A673 (cell line): ENCODE data around the gene FSTL4. TPM values are rescaled to one million over a fixed set of nuclear protein-coding genes. Genes with fewer than 3 reads are reported as not detected.
"Not testable (repeated sequence)": the region's sequence is repeated elsewhere in the genome, so short reads cannot be mapped to it uniquely, and the experiment has no call there.

Source experiments
- BruUV-seq: library from RNA; stranded (reverse); fragments of 400-500 nt; replicated peaks from 2 replicates; lab custom pipeline; 2021; lab: Mats Ljungman, UMichigan
- CTCF ChIA-PET: fragments of 300-600 bp; sonication (Branson Sonifier 250); formaldehyde crosslinking; loops from one replicate; lab custom pipeline; 2022; ENCODE audit warnings: antibody characterized with exemption; lab: Charles Lee
- POLR2A ChIA-PET: fragments of 300-600 bp; sonication (Branson Sonifier 250); formaldehyde crosslinking; loops from one replicate; lab custom pipeline; 2022; ENCODE audit warnings: antibody characterized with exemption; ENCODE audit not compliant: low non-redundant PET; lab: Charles Lee
- DNase-seq: peaks from one replicate; pipeline ENCODE4 v3.0.0-alpha.2; 2015; ENCODE audit warnings: low spot score
- H3K27ac ChIP-seq: fragments of 200-600 bp; sonication (generic); 2 replicates; pipeline ENCODE4 v1.5.1; 2016; ENCODE audit warnings: mixed run types, low read depth, mild to moderate bottlenecking, mixed read lengths, antibody characterized with exemption, low read length; ENCODE audit not compliant: poor library complexity, severe bottlenecking
- H3K27me3 ChIP-seq: fragments of 200-600 bp; sonication (generic); replicated peaks from 2 replicates; pipeline ENCODE4 v1.6.1; 2017; ENCODE audit warnings: mixed run types, low read depth, mild to moderate bottlenecking, mixed read lengths, antibody characterized with exemption, low read length; ENCODE audit not compliant: insufficient read depth, poor library complexity
- H3K36me3 ChIP-seq: fragments of 200-600 bp; sonication (generic); 2 replicates; pipeline ENCODE4 v1.6.1; 2016; ENCODE audit warnings: mixed run types, mild to moderate bottlenecking, mixed read lengths, antibody characterized with exemption, low read length; ENCODE audit not compliant: insufficient read depth, poor library complexity, severe bottlenecking
- H3K4me1 ChIP-seq: fragments of 200-600 bp; sonication (generic); 2 replicates; pipeline ENCODE4 v1.6.1; 2017; ENCODE audit warnings: mixed run types, mild to moderate bottlenecking, mixed read lengths, antibody characterized with exemption, low read length; ENCODE audit not compliant: insufficient read depth, poor library complexity, severe bottlenecking
- H3K4me3 ChIP-seq: fragments of 200-600 bp; sonication (generic); 2 replicates; pipeline ENCODE4 v1.5.1; 2016; ENCODE audit warnings: low read depth, mixed run types, mild to moderate bottlenecking, mixed read lengths, low read length; ENCODE audit not compliant: poor library complexity, severe bottlenecking
- H3K9me3 ChIP-seq: fragments of 200-600 bp; sonication (generic); 2 replicates; pipeline ENCODE4 v1.6.1; 2016; ENCODE audit warnings: mixed run types, low read depth, mild to moderate bottlenecking, mixed read lengths, antibody characterized with exemption, low read length; ENCODE audit not compliant: poor library complexity, severe bottlenecking
- CTCF ChIP-seq: fragments of 300-800, 200-600 bp; sonication (generic); conservative IDR thresholded peaks from 2 replicates; pipeline ENCODE4 v1.5.1; 2017; ENCODE audit warnings: low read depth, mild to moderate bottlenecking, antibody characterized with exemption, low read length, moderate library complexity, mixed read lengths
- EZH2 ChIP-seq: fragments of 200-600 bp; sonication (generic); IDR thresholded peaks from 2 replicates; pipeline ENCODE4 v1.6.1; 2017; ENCODE audit warnings: borderline replicate concordance, low read depth, mild to moderate bottlenecking, mixed read lengths, antibody characterized with exemption, low read length; ENCODE audit not compliant: poor library complexity, severe bottlenecking
- intact Hi-C: fragments of 100-400 bp; cut with micrococcal nuclease; formaldehyde crosslinking; loops from one replicate; pipeline ENCODE4 v1.10.0; 2022; ENCODE audit not compliant: unreplicated experiment
- total RNA-seq: library from RNA; stranded (reverse); gene quantifications from 2 replicates; pipeline ENCODE4 v1.2.3, GENCODE V29; 2021

The FSTL4 gene
- total RNA-seq, 1 experiment from 2014 or later, result 0.86 TPM

- BruUV-seq, result no TSS peak
- TF ChIP-seq CTCF (no peak), EZH2 (no peak)
- Histone ChIP-seq H3K9me3 (no peaks in the 10 kb centered on the region), H3K4me1 (no peaks in the 10 kb centered on the region), H3K27ac (no peak overlapping the region), H3K27me3 (no peaks in the 10 kb centered on the region), H3K4me3 (no peak overlapping the region), H3K36me3 (no peaks in the 10 kb centered on the region)
- no peak for DNase-seq
- intact Hi-C loops, result no loop called here
- ChIA-PET POLR2A (interaction anchor here (0.7 kb wide), 1 partner anchor 461 kb away, joined by 15 read pairs; no protein-coding TSS in a partner anchor), CTCF (no interaction called here)
Observed at GRCh38 chr5:133220851-133221674, 391.3 kb downstream of the FSTL4 start.

GRCh38 chr5:133219296-133219695 lies 393.0 kb downstream of the FSTL4 start:
- H3K27me3 ChIP-seq, result no peaks in the 10 kb centered on the region
- intact Hi-C loops, result no loop called here
- POLR2A ChIA-PET, result interaction anchor here (0.6 kb wide), 1 partner anchor 805 kb away, joined by 7 read pairs; no protein-coding TSS in a partner anchor
- H3K9me3 ChIP-seq, result no peaks in the 10 kb centered on the region
- H3K36me3 ChIP-seq, result no peaks in the 10 kb centered on the region
- TF ChIP-seq CTCF (0 out of 2 replicates have a peak, but pooled peaks have one; percentile 19), EZH2 (no peak)
- CTCF ChIA-PET, result no interaction called here
- H3K27ac ChIP-seq, result no peak overlapping the region
- H3K4me3 ChIP-seq, result no peak overlapping the region
- no peak for DNase-seq
- no peaks in the 10 kb centered on the region for H3K4me1 ChIP-seq
- no TSS peak for BruUV-seq

GRCh38 chr5:133216138-133216537 lies 396.2 kb downstream of the FSTL4 start:
- POLR2A ChIA-PET, H3K36me3 ChIP-seq, BruUV-seq, H3K9me3 ChIP-seq, H3K4me1 ChIP-seq, intact Hi-C loops, H3K4me3 ChIP-seq, H3K27me3 ChIP-seq, CTCF ChIA-PET, DNase-seq, H3K27ac ChIP-seq: not testable (repeated sequence)
